ENCODE measurements around the gene NEIL3. TPM values are rescaled to one million over a fixed set of nuclear protein-coding genes. Genes with fewer than 3 reads are reported as not detected.

NEIL3 gene
- total RNA-seq, 1 donor from 2014 or later: 38.0 TPM

DNA sequence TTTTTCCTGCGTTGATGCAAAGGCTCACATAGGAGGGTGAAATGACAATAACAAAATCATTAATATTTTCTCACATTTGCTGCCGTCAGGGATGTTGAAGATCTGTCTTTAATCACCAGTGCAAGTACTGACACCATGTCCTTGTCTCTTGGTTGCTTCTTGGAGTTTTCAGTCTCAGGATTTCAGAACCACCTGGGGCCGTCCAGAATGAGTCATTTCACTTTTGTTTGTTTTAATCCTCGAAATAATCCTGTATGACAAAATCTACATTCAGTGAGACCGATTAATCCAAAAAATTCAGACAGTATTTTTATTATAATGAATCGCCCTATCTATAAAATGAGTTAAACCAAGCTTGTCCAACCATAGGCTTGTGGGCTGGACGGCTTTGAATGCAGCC lies 47.2 kb downstream of the NEIL3 start:
- intact Hi-C loops (cut with micrococcal nuclease): no loop called here

DNA sequence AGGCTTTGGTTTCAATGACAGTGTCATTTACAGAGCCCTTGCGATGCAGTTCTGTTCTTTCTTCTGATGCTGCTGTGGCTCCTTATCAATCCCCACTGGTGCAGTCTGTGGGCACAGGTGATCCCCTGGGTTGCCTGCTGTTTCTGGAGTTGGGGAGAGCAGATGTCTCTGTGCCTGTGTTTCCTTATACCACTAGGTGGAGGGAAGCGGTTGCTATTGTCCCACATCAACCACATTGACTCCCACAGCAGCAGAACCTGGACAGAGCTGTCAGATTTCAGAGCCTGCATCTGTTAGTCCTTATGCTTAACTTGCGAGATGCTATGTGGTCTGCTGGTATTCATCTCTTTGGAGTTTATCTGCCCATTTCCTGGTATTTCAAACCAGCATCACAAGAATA lies 57.7 kb downstream of the NEIL3 start:
- intact Hi-C loops (cut with micrococcal nuclease): loop anchor here (1.0 kb wide), 1 partner anchor 75 kb away; the partner anchor contains the start of gene AGA

DNA sequence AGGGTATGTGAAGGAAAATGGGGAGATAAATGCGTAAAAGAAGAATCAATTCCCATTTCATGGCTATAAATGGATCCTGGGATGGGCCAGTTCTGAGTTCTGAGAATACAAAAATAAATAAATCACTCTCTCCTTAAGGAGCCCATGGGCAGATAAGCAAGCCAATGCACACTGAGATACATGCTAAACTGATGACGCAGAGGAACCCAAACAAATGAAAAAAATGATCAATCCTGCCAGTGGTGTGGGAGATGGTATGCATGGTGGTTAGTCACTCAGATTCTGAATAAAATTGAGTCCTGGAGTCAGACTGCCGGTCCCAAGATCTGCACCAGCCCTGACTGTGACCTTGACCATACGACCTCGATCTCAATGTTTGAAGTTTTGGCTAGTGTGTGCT lies 59.7 kb downstream of the NEIL3 start:
- intact Hi-C loops (cut with micrococcal nuclease): no loop called here

DNA sequence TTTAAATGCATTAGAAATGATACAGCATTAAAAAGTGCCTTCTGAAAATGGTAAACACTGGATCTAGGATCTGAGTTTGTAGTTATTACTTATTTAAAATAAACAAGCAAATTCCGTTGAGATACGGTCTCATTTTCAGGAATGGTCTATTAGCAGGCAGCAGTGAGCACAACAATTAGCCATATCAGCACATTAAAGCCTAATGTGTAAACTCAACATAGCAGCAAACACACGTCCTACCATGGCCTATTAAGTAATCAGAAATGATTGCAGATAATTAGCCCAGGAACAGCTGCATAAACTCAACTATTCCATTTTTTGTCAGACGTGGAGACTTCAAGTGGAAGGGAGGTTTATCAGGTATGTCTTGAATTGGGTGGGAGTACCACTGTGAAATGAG lies 61.8 kb downstream of the NEIL3 start:
- intact Hi-C loops (cut with micrococcal nuclease): no loop called here

DNA sequence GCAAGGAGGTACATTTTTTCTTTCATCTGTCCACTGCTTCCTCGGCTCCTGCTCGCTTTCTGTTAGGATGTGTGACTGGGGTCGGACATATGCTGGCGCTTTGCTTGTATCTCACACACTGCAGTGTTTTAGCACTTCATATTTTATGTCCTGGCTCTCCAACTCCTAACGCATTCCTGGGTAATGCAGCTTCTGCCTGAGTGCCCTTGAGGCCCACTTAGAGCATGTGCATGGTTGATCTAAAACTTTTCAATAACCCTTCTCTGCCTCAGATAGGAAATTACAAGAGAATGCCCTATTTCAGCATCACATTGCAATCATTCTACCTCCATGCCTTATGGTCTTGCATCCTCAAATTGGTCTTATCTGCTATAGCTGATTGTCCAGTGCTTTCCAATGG lies 65.3 kb downstream of the NEIL3 start:
- intact Hi-C loops (cut with micrococcal nuclease): no loop called here

DNA sequence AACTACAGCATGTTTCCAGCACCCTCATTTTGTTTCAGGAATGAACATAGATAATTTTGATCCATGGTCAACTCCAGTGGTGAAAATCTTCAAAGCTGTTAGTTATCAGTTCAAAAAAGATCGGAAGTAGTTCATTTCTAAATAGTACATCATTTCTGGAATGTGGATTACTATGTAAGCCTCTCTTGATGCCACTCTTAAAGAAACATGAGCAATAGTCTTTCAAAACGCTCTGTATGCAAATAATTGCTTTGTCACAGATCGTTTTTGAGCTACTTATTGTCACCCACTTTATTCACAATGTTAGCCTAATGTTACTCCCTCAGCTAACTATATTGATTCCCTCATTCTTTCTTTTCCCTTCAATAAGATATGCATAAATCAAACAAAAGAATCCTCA lies 65.7 kb downstream of the NEIL3 start:
- intact Hi-C loops (cut with micrococcal nuclease): no loop called here

DNA sequence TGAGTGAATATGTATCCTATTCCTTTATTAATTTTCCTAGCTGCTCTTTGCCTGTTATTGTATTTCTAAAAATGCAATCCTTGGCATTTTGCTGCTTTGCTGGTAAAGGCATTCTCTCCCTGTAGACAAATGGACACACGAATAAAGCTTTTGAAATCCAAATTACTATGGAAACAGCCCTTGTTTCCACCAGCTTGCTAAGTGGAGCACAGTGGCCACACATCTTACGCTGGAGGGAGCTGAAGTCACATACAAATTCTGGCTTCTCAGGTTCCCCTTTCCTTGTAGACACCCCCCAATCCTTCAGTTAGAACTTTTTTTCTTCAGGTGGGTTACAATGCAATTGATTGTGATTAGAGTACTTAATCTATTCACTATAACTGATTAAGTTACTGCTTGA lies 66.3 kb downstream of the NEIL3 start:
- intact Hi-C loops (cut with micrococcal nuclease): no loop called here

DNA sequence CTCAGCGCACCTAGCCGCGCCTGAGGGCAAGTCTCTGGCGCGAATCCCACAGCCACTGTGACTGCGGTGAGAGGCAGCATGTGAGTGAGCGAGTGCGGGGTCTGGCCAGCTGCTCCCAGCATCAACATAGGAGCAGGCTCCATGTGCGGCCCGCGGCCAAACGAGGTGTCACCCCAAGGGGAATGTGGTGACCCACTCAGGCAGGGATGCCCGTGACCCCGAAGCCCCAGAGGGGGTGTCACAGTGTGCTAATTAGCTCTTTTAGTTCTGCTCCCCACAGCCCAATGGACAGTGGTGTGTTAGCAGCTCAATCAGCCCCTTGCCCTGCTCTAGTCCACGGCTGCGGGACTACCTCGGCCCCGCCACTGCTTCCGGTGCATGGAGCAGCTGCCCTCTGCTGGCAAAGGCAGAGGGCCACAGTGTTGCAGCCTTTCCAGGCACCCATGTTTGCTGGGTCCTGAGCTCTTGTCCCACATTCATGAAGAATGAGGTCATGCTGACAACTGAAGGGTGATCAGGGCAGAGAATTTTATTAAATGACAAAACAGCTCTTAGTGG lies 71.1 kb downstream of the NEIL3 start:
- intact Hi-C loops (cut with micrococcal nuclease): no loop called here

DNA sequence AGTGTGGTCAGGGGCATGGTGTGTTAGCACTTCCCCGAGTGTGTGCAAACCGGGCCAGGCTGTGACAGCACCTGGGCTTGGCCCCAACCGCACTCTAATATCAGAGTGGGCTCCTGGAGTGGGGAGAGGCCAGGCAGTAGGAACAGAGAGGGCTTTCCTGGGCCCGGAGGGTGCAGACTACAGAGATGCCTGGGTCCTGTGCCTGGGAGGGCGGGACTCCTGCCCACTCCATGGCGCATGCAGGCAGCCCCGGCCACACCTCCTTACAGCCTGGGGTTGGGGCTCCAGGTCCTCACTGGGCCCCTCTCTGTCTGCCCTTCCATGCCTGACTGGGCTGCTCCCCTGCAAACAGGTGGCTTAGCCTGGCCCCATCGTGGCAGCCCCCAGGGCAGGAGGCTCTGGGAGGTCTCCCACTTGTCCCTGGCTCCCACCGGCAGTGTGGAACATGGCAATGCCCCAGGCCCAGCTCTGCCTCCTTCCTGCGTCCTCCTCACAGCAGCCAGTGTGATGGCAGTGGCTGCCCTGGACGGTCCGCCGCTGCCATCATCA lies 72.2 kb downstream of the NEIL3 start:
- intact Hi-C loops (cut with micrococcal nuclease): no loop called here

DNA sequence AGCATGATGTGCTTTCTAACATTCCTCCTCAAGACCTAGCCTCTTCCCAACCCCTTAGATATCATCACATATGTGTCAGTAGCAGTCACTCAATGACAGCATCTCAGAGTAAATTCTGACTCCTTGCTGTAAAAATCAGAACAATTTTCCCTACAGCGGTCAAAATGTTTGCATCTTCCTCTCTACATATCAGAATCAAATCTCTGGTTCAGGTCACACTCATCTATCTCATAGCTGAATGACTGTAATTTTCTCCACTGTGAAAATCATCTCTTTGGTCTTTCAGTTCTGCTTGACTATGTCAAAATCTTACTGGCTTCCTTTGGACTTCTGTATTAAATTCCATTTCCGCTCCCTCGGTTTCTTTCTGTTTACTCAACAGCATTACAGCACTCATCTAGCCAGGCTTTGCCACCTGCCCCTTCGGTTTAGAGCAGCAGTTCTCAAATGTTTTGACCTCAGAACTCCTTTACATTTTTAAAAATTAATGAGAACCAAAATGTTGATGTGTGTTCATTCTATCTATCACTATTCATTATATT lies 75.3 kb downstream of the NEIL3 start:
- intact Hi-C loops (cut with micrococcal nuclease): no loop called here

DNA sequence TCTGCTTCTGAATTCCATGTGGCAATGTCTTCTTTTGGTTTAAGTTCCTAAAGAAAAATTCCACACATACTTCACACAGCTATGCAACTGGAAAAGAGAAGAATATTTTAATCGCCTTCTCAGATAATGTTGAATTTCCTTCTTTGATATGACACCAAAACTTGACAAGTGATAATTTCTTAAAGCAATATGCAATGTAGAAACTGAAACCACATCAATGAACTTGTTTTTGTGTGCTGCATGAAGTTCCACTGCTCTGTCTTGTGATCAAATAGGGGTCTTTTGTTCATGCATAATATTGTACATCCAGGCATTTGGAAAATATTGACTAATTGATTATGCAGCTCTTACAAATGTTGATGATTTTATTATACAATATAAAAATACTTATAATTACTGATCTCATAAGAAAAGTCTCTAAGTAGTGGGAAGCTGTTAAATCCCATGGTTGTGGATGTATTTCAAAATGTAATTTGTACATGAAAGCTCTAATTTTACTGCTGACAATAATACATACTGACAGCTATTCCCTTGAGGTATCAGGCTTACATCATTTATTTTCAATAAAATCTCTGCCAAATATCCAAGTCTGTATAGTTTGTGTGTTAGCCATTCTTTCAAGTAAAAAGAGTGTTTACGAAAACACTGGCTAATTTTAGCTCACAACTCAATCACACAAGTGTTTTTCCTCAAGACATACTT lies 76.1 kb downstream of the NEIL3 start:
- intact Hi-C loops (cut with micrococcal nuclease): no loop called here

DNA sequence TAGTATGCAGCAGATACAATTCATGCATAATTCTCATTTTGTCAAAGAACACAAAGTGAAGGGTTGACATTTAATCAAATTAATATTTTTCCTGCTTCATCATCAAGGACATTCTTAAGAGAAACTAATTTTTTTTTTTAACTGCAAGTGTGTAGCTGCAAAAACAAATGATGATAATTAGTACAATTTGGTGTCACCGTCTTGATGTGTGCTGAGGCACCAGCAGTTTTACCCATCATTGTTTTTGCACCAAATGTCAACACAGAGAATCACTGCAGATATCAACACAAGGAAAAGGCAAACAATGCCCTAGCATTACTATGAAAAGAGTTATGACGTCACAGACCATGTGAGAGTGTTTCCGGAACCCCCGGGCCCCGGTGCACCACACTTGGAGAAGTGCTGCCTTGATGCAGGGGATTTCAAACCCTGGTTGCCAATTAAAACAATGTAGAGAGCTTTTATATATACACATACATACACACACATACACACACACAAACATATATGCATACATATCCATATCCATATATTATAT lies 76.7 kb downstream of the NEIL3 start:
- intact Hi-C loops (cut with micrococcal nuclease): no loop called here

DNA sequence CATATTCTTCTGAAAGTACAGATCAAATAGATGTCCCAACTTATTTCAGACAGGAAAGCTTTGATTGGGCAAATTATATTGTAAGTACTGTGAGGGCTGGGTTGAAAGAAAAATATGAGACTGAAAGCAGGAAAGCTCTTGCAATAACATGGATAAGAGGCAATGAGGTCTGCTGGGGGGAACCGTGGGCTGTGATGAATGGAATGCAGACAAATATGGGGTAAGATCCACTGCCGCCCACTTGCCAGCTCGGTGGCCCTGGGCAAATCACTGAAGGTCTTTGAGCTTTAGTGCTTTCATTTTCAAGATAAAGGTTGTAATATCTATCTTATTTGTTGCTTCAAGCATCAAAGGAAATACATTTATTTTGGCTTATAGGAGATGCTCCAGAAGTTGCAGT lies 81.6 kb downstream of the NEIL3 start:
- intact Hi-C loops (cut with micrococcal nuclease): no loop called here

DNA sequence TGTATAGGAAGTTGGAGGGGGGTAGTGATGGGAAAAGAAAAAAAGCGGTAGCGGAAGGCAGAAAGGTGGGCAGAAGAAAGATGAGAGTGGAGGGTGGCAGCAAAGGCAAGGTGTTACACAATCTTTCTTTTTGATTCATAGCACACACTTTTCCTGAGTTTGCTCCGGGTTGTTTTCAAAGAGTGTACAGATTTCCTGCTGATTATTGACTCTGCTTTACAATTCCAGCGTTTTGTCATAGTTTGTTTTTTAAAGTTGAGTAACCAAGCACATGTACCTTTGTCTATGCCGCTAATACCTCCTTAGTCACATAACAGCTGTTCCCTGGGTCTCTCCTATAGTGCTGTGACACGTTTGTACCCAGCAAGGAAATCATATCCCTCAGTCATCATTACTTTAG lies 82.3 kb downstream of the NEIL3 start:
- intact Hi-C loops (cut with micrococcal nuclease): no loop called here

DNA sequence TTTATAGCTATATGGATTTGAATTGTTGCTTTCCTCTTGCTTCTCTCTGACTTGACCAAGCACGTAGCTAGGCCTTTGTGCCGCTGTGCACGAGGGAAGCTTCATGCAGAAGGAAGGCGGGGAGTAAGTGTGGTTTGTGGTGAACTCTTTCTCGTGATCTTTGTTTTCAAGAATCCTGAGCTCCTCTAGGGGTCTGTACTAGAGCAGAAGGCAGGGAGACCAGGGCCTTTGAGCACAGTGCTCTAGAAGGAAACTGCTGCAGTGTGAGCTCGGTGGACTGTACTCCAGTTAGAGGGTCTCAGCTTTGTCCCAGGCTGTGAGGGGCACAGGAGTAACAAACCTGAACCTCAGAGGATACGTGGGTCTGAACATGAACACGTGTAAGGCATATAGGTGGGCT lies 83.6 kb downstream of the NEIL3 start:
- intact Hi-C loops (cut with micrococcal nuclease): no loop called here

DNA sequence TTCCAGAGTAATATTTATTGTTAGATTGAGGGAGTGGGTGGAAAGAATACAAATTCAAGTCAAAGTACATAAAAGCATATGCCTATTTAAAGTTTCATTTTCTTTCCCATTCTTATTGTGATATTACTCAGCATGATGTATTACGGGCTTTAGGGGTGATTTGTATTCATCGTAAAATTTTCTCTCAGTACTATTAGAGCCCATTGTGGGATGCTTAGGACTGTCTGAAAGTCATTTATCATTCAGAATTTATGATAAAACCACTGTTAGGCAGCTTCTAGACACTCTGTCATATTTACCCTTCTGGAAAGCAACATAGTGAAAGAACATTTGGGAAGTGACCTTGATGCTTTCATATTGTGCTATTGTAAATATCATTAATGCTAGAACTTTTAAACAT lies 86.7 kb downstream of the NEIL3 start:
- intact Hi-C loops (cut with micrococcal nuclease): no loop called here

DNA sequence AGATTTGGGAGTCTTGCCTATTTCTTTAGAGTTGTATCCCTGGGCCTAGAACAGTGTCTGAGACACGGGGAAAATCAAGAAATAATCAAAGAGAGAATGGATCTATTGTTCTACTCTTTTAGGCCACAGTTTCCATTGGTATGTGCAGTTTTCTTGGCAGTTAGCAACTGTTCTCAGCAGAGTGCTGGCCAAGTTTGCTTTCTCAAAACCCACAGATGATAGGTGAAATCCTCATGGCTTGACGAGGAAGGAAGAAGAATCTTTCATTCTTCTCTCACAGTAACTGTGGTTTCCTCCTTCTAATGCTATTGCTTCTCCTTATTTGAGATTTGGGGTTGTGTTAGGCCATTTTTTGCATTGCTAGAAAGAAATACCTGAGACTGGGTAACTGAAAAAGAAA lies 90.4 kb downstream of the NEIL3 start:
- intact Hi-C loops (cut with micrococcal nuclease): no loop called here

DNA sequence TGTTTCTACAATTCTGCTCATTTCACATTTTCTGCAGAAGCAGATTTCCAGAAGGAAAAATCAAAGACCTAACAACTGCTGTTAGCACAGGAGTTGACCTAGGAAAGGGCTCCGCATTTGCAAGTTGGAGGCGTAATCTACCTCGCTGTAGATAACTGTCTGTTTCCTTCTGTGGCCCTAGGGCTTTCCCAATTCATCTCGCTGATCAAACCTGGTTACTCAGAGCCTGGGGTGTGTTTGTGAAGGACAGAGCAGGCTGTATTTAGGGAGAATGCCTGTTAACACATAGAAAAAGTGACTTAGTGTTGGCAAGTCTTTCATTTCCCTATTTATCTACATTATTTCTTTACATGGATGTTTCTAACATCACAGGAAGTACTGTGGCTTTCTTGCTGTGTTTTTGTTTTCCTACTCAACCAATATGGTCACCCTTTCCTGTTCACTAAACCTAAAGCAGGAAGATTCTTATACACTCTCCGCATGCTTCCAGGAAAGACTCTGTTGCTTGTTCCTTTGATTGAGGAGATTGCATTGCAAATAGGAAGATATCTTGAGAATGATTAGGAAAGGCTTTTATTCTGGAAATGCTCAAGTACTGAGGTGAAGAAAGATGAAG lies 92.1 kb downstream of the NEIL3 start:
- intact Hi-C loops (cut with micrococcal nuclease): loop anchor here (1.0 kb wide), 1 partner anchor 41 kb away; the partner anchor contains the start of gene AGA

DNA sequence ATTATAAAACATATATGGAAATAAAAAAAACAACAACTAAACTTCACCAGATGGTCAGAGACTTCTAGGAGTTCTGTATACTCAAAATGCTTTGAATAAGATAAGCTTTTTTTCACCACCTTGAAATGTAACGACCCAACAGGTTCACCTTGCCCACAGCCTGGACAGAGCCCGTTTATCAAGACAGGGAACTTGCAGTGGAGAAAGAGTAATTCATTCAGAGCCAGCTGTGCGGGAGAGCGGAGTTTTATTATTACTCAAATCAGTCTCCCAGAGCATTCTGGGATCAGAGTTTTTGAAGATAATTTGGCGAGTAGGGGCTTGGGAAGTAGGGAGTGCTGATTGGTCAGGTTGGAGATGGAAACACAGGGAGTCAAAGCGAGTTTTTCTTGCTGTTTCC lies 94.1 kb downstream of the NEIL3 start:
- intact Hi-C loops (cut with micrococcal nuclease): no loop called here

DNA sequence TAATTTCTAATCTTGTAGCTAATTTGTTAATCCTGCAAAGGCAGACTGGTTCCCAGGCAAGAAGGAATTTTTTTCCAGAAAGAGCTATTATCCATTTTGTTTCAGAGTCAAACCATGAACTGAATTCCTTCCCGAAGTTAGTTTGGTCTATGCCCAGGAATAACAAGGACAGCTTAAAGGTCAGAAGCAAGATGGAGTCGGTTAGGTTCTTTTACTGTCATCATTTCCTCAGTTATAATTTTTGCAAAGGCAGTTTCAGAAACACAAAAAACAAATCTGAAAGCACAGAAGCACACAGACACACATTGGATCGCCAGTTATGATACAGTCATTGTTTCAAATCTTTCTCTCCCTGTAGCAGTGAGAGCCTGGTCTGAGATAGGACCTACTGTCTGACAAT lies 94.7 kb downstream of the NEIL3 start:
- intact Hi-C loops (cut with micrococcal nuclease): no loop called here

DNA sequence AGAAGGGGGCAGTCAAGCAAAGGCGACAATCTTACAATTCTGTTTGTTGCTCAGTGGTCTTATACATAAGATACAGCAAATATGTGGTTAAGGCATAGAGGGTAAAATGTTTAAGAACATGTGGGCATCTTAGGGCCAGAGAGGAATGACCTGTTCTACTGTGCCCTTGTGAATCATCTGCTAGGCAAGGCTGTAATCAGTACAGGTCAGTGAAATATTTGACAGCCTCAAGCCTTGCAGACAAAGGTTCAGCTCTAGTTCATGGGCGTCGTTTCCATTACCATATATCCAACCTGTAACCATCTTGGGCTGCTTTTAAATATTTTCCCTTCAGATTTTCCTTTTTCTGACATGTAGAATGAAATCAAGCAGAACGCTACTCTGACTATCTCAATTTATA lies 95.3 kb downstream of the NEIL3 start:
- intact Hi-C loops (cut with micrococcal nuclease): no loop called here

DNA sequence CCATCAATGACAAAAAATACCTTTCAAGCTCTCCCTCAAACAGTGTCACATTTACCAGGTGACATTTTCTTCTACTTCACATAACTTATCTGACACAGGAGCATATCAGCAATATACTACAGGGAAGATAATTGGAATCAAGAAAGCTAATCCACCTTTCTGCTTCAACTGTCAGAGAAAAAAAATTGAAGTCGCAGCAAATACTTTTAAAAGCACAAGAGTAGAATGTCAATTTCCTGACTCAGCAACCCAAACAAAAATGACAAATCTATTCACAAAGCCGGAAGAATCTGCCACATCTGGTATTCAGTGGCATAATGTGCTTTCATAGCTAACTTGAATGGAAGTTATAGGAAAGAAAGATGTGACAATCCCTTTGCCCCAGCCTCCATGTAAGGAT lies 95.8 kb downstream of the NEIL3 start:
- intact Hi-C loops (cut with micrococcal nuclease): no loop called here

Measured in T-helper 2 cell treated with Interferon-gamma antibody and Interleukin-4, amounts not matched to agents 100 ng/mL and 5 ng/mL, for 36 hours (primary cell).